ENCODE results near the gene DMXL2.

Gene DMXL2

DNA sequence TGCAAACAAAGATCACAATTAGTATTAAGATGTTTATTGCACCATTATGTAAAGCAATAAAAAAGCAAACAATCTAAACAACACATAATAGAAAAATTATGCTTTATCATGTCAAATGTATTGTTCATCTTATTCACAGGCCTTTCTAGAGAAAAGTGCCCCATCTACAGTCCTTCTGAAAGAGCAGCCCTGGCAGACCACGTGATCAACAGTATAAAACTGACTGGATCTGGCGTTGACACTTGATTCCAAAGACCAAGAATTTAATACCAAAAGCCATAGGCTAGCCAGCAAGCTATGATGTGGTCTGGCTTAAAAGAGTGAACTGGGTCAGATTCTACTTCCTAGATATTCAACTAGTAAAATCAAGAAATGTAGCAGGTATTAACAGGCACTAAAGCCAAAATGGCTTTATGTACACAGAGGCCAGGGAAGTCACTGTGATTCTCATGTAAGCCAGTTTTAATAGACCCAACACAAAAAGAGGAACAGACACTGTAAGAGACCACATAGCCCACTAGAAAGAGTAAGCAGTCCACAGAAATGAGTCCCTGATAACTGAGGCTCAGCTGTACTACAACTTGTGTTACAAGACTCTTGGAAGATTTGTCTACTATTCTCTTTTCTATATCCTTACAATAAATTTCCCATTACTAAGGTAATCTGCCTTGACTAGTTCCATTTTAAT, 32.5 kb downstream of the DMXL2 start:
- no peak overlapping the region for H3K4me3 ChIP-seq (ENCODE audit: low read depth in 1 of 2, low read length in 2 of 2)
- ATAC-seq (ENCODE audit: insufficient read depth, low read depth) (no peak), DNase-seq (no peak)
- H2AFZ ChIP-seq (ENCODE audit: low read depth, low read length), result no peak overlapping the region
- H3K79me2 ChIP-seq (ENCODE audit: insufficient read depth, low read length), result peaks cover 3% of the 10 kb centered on the region; the same call in 1 of the 2 replicates
- H3K9ac ChIP-seq (ENCODE audit: low read depth, low read length), result no peak overlapping the region
- H3K4me2 ChIP-seq (ENCODE audit: insufficient read depth, low read length), result no peak overlapping the region
- peaks cover 7% of the 10 kb centered on the region for H3K9me3 ChIP-seq (ENCODE audit: insufficient read depth, low read length, severe bottlenecking)
- TF ChIP-seq CTCF (IDR thresholded peaks at IDR 0.05; ENCODE audit: borderline replicate concordance, extremely low read depth, low read length, poor library complexity, severe bottlenecking) (no peak), EZH2 (IDR thresholded peaks at IDR 0.05; ENCODE audit: borderline replicate concordance, low read depth, low read length, severe bottlenecking) (no peak)
- no peaks in the 10 kb centered on the region for H3K36me3 ChIP-seq (ENCODE audit: insufficient read depth, low read length)
- no peaks in the 10 kb centered on the region for H3K27me3 ChIP-seq (ENCODE audit: insufficient read depth, low read length, poor library complexity)
- no peak overlapping the region for H3K27ac ChIP-seq (ENCODE audit: low read length)
- no peaks in the 10 kb centered on the region for H4K20me1 ChIP-seq (ENCODE audit: insufficient read depth, low read length)
- H3K4me1 ChIP-seq (ENCODE audit: insufficient read depth, low read length), result no peaks in the 10 kb centered on the region

DNA sequence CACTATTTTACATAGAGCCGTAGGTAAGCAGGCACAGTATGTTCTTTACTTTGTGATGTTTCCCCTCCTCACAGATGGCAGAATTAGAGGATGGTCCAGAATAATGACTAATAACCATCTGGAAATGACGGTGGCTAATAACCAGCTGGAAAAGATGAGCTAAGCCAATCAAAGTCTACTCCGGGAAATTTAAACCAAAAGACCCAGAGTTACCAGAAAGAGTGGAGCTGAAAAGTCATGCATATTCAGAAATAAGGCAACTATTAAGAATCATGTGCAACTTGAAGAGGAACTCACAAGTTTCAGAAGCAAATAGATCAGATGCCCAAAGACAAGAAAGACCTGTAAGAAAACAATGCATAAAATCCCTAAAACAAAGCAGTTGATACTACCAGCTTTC, 33.6 kb downstream of the DMXL2 start:
- TF ChIP-seq CTCF (IDR thresholded peaks at IDR 0.05; ENCODE audit: borderline replicate concordance, extremely low read depth, low read length, poor library complexity, severe bottlenecking), result no peak
- no peak for TF ChIP-seq EZH2 (IDR thresholded peaks at IDR 0.05; ENCODE audit: borderline replicate concordance, low read depth, low read length, severe bottlenecking)
- no peak for ATAC-seq (ENCODE audit: insufficient read depth, low read depth)
- H2AFZ ChIP-seq (ENCODE audit: low read depth, low read length), result no peak overlapping the region
- no peaks in the 10 kb centered on the region for H3K27me3 ChIP-seq (ENCODE audit: insufficient read depth, low read length, poor library complexity)
- H3K4me3 ChIP-seq (ENCODE audit: low read depth in 1 of 2, low read length in 2 of 2), result no peak overlapping the region
- no peaks in the 10 kb centered on the region for H3K36me3 ChIP-seq (ENCODE audit: insufficient read depth, low read length)
- H3K9ac ChIP-seq (ENCODE audit: low read depth, low read length), result no peak overlapping the region
- H3K4me2 ChIP-seq (ENCODE audit: insufficient read depth, low read length), result no peak overlapping the region
- peaks cover 7% of the 10 kb centered on the region for H3K9me3 ChIP-seq (ENCODE audit: insufficient read depth, low read length, severe bottlenecking)
- H3K4me1 ChIP-seq (ENCODE audit: insufficient read depth, low read length), result no peaks in the 10 kb centered on the region
- no peak overlapping the region for H3K27ac ChIP-seq (ENCODE audit: low read length)
- DNase-seq, result no peak
- no peaks in the 10 kb centered on the region for H4K20me1 ChIP-seq (ENCODE audit: insufficient read depth, low read length)
- peaks cover 3% of the 10 kb centered on the region; the same call in 1 of the 2 replicates for H3K79me2 ChIP-seq (ENCODE audit: insufficient read depth, low read length)

DNA sequence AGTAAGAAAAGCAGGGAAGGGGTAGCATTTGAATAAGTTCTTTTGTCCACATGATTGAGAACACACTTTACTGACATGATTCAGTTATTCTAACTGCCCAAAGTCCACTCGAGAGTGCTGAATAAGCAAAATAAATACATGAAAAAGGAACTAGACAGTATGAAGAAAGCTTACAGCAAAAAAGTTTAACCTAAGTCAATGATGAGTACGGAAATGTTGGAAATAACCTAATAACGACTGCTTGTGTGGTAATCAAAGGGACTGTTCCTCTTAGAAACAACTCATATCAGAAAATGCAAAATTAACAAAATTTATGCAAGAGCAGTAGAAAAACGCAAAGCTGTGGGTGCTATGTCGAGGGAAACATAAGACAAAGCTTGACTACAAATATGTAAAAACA, 36.6 kb downstream of the DMXL2 start:
- H3K36me3 ChIP-seq (ENCODE audit: insufficient read depth, low read length), result no peaks in the 10 kb centered on the region
- H2AFZ ChIP-seq (ENCODE audit: low read depth, low read length), result no peak overlapping the region
- ATAC-seq (ENCODE audit: insufficient read depth, low read depth), result no peak
- DNase-seq, result no peak
- H3K4me1 ChIP-seq (ENCODE audit: insufficient read depth, low read length), result no peaks in the 10 kb centered on the region
- no peak overlapping the region for H3K27ac ChIP-seq (ENCODE audit: low read length)
- no peak for TF ChIP-seq EZH2 (IDR thresholded peaks at IDR 0.05; ENCODE audit: borderline replicate concordance, low read depth, low read length, severe bottlenecking)
- H3K4me2 ChIP-seq (ENCODE audit: insufficient read depth, low read length), result no peak overlapping the region
- no peaks in the 10 kb centered on the region for H3K27me3 ChIP-seq (ENCODE audit: insufficient read depth, low read length, poor library complexity)
- H3K79me2 ChIP-seq (ENCODE audit: insufficient read depth, low read length), result peaks cover 3% of the 10 kb centered on the region; the same call in 1 of the 2 replicates
- H4K20me1 ChIP-seq (ENCODE audit: insufficient read depth, low read length), result 0 out of 2 replicates have a peak, but pooled peaks cover 2% of the 10 kb centered on the region
- H3K4me3 ChIP-seq (ENCODE audit: low read depth in 1 of 2, low read length in 2 of 2), result no peak overlapping the region
- no peak overlapping the region for H3K9ac ChIP-seq (ENCODE audit: low read depth, low read length)
- peaks cover 7% of the 10 kb centered on the region for H3K9me3 ChIP-seq (ENCODE audit: insufficient read depth, low read length, severe bottlenecking)

DNA sequence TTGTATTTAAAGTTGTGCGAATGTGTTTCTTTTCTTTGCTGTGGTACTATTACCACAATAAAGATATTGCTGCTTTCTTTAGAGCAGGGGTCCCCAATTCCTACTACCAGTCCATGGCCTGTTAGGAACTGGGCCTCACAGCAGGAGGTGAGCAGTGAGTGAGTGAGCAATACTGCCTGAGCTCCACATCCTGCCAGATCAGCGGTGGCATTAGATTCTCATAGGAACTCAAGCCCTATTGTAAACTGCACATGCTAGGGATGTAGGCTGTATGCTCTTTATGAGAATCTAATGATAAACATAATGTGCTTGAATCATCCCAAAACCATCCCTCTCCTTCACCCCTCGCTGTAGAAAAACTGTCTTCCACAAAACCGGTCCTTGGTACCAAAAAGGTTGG, 41.6 kb downstream of the DMXL2 start:
- TF ChIP-seq CTCF (IDR thresholded peaks at IDR 0.05; ENCODE audit: borderline replicate concordance, extremely low read depth, low read length, poor library complexity, severe bottlenecking), result no peak
- no peak for TF ChIP-seq EZH2 (IDR thresholded peaks at IDR 0.05; ENCODE audit: borderline replicate concordance, low read depth, low read length, severe bottlenecking)
- Histone ChIP-seq H3K36me3 (ENCODE audit: insufficient read depth, low read length) (no peaks in the 10 kb centered on the region), H4K20me1 (ENCODE audit: insufficient read depth, low read length) (0 out of 2 replicates have a peak, but pooled peaks cover 3% of the 10 kb centered on the region), H3K4me1 (ENCODE audit: insufficient read depth, low read length) (no peaks in the 10 kb centered on the region), H3K9me3 (ENCODE audit: insufficient read depth, low read length, severe bottlenecking) (no peaks in the 10 kb centered on the region), H3K4me2 (ENCODE audit: insufficient read depth, low read length) (no peak overlapping the region), H3K27ac (ENCODE audit: low read length) (no peak overlapping the region), H2AFZ (ENCODE audit: low read depth, low read length) (no peak overlapping the region), H3K27me3 (ENCODE audit: insufficient read depth, low read length, poor library complexity) (no peaks in the 10 kb centered on the region), H3K4me3 (ENCODE audit: low read depth in 1 of 2, low read length in 2 of 2) (no peak overlapping the region), H3K79me2 (ENCODE audit: insufficient read depth, low read length) (no peaks in the 10 kb centered on the region), H3K9ac (ENCODE audit: low read depth, low read length) (no peak overlapping the region)
- DNase-seq, result no peak
- no peak for ATAC-seq (ENCODE audit: insufficient read depth, low read depth)

Measured in DND-41 (cell line).